C4-2B (cell line): Measurements from ENCODE around the gene SLC29A2.

Source experiments
- CTCF ChIP-seq: fragments of 450-650 bp; conservative IDR thresholded peaks from 2 replicates; pipeline ENCODE4 v1.5.1; 2017; ENCODE audit warnings: mild to moderate bottlenecking
- ZFX ChIP-seq: fragments of 450-650 bp; IDR thresholded peaks from 2 replicates; pipeline ENCODE4 v1.6.1; 2017

- TF ChIP-seq CTCF (no peak), ZFX (no peak)
Observed at GRCh38 chr11:66316849-66317251, 54.7 kb downstream of the SLC29A2 start, which contains the start of gene CD248.
